ENCODE data around the gene BAZ2B.
"Not testable (repeated sequence)": the region's sequence is repeated elsewhere in the genome, so short reads cannot be mapped to it uniquely, and the experiment has no call there.

Gene BAZ2B

DNA sequence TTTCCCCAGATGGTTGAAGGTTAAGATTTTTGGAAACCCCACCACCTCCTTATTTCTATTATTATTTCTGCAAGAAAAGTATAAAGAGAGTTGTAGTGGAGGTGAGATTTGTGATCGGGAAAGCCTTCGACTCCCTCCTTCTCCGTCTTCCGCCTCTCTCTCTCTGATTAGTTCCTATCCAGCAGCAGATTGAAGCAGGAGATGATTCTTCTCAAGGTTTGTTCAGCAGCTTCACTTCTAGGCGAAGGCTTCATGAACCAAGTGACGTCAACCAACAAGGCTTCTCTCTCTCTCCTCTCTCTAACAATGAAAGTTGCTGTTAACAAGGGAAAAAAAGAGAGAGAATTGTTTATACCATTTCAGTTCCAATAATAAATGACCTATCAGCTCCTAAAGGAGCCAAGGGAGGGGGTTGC, at the start of gene BAZ2B:
BAZ2B (minus strand) TSS at position 263 of the 416 bp plus-strand sequence. CDS start 137,829 bp downstream, outside the sequence.
- FAIRE-seq: peak; percentile 73
- no peak for DNase-seq (ENCODE audit: extremely low spot score, insufficient read length, low read depth)

- DNase-seq (ENCODE audit: extremely low spot score, insufficient read length, low read depth): no peak
- FAIRE-seq: no peak
Observed at GRCh38 chr2:159661286-159661685, 44.9 kb upstream of the BAZ2B start.

DNA sequence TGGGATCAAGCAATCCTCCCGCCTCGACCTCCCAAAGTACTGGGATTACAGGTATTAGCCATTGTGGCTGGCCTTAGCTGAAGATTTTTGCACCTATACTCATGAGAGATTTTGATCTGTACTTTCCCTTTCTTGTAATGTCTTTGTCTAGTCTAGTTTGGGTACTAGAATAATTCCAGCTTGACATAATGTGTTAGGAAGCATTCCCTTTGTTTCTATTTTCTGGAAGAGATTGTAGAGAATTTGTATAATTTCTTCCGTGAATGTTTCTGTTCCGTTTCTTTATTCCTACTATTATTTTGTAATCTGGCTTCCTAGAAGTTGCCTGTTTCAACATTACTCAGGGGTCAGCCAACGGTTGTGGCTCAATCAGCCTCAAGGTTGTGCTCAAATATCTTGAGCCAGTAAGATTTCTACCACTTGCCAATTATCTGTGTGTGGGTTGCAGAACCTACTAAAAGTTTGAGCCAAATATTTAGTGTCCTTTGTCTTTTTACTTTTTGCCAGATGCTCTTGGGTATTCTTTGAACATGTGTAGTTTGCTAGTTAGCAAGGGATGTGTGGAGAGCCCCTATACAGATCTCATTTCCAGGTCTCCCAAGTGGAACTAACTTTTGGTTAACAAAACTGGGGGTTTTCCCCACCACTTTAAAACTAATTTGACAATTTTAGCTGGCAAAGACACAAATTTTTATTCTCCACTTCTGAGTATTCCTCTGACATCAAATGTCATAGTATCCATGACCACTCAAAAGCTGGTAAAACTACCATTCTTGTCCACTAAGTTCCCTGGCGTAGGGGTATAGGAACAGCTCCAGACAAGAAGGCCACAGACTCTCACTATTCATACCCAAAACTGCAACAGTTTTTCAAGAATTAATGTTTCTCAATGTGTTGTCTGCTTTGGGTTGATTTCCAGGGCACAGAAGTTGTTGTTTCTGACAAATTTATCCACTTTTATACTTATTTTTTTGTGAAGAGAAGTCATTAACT, 42.8 kb upstream of the BAZ2B start:
- no peak for FAIRE-seq

DNA sequence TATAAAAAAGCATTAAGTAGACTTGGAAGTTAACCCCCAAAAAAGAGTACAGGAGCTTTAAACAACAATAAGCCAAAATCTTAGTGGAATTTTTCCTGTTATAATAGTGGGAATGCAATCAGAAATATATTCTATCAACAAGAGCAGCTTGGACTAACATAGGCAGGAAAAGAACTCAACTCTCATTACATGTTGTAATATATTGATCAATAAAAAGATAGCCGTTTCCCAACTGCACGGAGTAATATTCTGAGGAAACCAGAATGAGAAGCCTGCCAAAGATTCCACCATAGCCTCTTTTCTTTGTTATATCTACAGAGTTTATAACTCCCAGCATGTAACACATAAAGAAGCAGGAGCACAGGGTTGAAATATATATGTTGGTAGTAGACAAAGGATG, 37.6 kb upstream of the BAZ2B start:
- FAIRE-seq (no peak), DNase-seq (ENCODE audit: extremely low spot score, insufficient read length, low read depth) (no peak)

More for the DNA sequence above, 42.8 kb upstream of the BAZ2B start:
- DNase-seq (ENCODE audit: extremely low spot score, insufficient read length, low read depth): no peak

- FAIRE-seq (no peak), DNase-seq (ENCODE audit: extremely low spot score, insufficient read length, low read depth) (no peak)
Observed at GRCh38 chr2:159651884-159652283, 35.5 kb upstream of the BAZ2B start.

DNA sequence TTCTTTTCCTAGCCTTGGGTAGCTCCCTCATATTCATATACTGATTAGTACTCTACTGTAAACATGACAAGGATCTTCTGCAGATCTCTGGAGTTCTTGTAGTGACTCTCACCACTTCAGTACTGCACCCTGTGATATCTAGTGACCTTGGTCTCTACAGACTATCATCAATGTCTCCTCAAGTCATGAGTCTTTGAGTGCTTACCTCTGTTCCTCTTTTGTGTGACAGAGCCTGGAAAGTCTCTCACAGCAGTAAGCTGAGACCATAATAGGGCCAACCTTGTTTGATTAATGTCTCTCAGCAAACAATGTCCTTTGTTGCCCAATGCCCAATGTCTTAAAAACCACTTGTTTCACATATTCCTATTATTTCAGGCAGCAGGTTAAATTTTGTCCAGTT, 34.2 kb upstream of the BAZ2B start:
- no peak for DNase-seq (ENCODE audit: extremely low spot score, insufficient read length, low read depth)
- FAIRE-seq: no peak

- FAIRE-seq: no peak
- DNase-seq (ENCODE audit: extremely low spot score, insufficient read length, low read depth): no peak
Observed at GRCh38 chr2:159648643-159649042, 32.3 kb upstream of the BAZ2B start.

DNA sequence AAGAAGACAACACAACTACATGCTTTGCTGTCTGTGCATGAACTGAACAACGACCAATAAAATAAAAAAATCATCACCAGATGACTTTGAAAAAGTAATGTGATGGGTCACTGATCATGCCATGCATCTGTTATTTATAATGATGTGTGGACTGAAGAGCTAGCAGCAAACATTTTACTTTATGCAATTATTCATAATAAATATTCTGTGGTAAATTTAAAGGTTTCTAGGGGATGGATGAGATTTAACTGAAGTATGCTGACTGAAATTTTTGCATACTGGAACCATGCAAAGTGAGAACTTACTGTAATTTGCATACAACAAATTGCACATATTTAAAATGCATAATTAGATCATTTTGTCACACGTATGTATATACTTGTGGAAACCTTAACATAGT, 31.3 kb upstream of the BAZ2B start:
- DNase-seq (ENCODE audit: extremely low spot score, insufficient read length, low read depth) (no peak), FAIRE-seq (no peak)

- no peak for FAIRE-seq
Observed at GRCh38 chr2:159640176-159640575, 23.8 kb upstream of the BAZ2B start.

DNA sequence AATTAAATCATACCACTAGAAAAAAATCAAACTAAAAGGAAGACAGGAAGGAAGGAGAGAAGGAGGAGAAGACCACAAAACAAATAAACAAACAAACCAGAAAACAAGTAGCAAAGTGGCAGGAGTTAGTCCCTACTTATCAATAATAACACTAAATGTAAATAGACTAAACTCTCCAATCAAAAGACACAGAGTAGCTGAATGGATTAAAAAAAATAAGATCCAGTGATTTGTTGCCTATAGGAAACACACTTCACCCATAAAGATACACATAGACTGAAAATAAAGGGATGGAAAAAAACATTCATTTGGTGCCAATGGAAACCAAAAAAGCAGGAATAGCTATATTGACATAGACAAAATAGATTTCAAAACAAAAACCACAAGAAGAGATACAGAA, 23.4 kb upstream of the BAZ2B start:
- FAIRE-seq (no peak), DNase-seq (ENCODE audit: extremely low spot score, insufficient read length, low read depth) (no peak)

More at GRCh38 chr2:159640176-159640575, 23.8 kb upstream of the BAZ2B start:
- DNase-seq (ENCODE audit: extremely low spot score, insufficient read length, low read depth): no peak

GRCh38 chr2:159639071-159639470, 22.7 kb upstream of the BAZ2B start:
- DNase-seq (ENCODE audit: extremely low spot score, insufficient read length, low read depth): no peak
- FAIRE-seq: no peak

- DNase-seq (ENCODE audit: extremely low spot score, insufficient read length, low read depth) (no peak), FAIRE-seq (no peak)
Observed at GRCh38 chr2:159637988-159638501, 21.7 kb upstream of the BAZ2B start.

- no peak for FAIRE-seq
- no peak for DNase-seq (ENCODE audit: extremely low spot score, insufficient read length, low read depth)
Observed at GRCh38 chr2:159637240-159637639, 20.9 kb upstream of the BAZ2B start.

GRCh38 chr2:159635006-159635789, 18.9 kb upstream of the BAZ2B start:
- FAIRE-seq (no peak), DNase-seq (ENCODE audit: extremely low spot score, insufficient read length, low read depth) (no peak)

DNA sequence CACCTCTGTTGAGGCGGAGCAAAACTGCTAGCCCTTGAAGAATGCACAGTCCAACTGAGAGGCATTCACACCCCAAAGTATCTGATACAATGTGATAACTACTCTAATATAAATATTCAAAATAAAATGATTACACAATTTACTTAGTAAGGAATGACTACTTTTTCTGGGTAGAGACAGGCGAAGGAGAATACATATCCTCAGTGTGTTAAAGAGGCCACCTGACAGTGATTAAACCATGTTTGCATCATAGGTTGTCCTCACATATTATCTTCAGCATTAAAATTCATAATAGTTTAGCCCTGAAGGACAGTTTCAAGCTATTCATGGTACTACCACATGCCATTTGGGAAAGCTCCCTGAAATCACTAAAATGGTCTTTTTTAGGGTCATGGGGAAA, 16.9 kb upstream of the BAZ2B start:
- DNase-seq (ENCODE audit: extremely low spot score, insufficient read length, low read depth) (no peak), FAIRE-seq (no peak)

DNA sequence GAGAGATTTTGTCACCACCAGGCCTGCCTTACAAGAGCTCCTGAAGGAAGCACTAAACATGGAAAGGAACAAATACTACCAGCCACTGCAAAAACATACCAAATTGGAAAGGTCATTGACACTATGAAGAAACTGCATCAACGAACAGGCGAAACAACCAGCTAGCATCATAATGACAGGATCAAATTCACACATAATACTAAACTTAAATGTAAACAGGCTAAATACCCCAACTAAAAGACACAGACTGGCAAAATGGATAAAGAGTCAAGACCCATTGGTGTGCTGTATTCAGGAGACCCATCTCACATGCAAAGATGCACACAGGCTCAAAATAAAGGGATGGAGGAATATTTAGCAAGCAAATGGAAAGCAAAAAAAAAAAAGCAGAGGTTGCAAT, 9.3 kb upstream of the BAZ2B start:
- FAIRE-seq; DNase-seq (ENCODE audit: extremely low spot score, insufficient read length, low read depth): not testable (repeated sequence)

DNA sequence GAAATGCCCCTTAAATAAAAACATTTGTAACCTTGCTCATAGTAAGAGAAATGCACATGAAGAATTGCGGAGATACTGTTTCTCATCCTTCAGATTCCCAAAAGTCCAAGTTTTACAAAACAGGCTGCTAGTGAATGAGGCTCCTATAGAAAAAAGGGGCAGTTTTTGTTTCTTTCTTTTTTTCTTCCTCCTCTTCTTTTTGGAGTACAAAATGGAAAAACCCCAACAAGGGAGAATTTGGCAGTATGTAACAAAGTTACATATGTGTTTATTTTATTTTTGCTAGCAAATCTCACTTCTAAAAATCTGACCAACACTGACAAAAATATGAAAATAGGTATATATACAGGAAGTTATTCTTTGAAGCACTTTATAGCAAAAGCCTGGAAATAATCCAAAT, 7.1 kb upstream of the BAZ2B start:
- DNase-seq (ENCODE audit: extremely low spot score, insufficient read length, low read depth) (no peak), FAIRE-seq (no peak)

DNA sequence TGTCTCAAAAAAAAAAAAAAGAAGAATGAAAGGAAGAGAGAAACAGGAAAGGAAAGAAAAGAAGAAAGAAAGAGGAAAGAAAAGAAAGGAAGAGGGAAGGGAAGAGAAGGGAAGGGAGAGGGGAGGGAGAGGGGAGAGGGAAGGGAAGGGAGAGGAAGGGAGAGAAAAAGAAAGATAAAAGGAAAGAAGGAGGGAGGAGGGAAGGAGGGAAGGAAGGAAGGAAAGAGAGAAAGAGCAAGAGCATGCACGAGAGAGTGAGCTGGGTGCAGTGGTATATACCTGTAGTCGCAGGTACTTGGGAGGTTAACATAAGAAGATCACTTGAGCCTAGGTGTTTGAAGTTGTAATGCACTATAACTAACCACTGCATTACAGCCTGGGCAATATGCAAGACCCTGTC, 6.6 kb upstream of the BAZ2B start:
- FAIRE-seq (no peak), DNase-seq (ENCODE audit: extremely low spot score, insufficient read length, low read depth) (no peak)

- DNase-seq (ENCODE audit: extremely low spot score, insufficient read length, low read depth) (no peak), FAIRE-seq (no peak)
Observed at GRCh38 chr2:159620796-159621195, 4.4 kb upstream of the BAZ2B start.

DNA sequence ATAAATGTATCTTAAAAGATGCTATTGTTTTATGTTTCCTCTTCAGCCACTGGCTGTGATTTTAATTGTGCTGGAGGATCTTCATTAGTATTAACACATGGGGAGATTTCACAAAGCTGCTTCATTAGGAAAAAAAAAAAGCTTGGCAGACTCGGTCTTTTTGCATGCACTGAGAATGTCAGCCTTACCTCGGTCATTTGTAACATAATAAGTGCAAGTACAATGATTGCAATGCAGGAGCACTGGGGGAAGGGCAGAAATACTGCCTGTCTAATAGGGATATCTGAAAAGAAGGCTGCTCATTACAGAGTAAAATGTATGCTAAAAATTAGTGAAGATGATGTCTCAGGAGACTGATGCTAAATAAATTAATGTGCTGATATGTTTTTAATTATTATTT, 1.3 kb upstream of the BAZ2B start:
- no peak for DNase-seq (ENCODE audit: extremely low spot score, insufficient read length, low read depth)
- FAIRE-seq: no peak

DNA sequence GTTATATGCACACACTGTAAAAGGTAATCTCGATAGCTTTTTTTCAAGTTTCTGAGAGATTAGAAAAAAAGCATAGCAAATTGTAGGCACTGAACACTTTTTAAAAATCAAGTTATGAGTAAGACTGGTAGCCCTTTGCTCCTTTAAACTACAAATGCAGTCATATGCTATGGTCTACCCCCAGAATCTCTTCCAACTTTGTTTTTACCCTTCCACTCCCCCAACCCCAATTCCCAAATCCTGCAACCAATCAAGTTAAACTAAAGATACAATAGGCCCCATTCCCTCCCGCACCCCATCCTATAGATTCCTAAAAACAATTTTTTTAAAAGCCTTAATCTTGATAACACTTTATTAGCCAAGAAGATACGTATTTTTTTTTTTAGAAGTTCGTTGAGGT, 752 bp upstream of the BAZ2B start:
- DNase-seq (ENCODE audit: extremely low spot score, insufficient read length, low read depth) (no peak), FAIRE-seq (no peak)
